Neural progenitor cell (in vitro differentiated cells): ENCODE measurements around the gene KBTBD8.

Experiments
- CTCF ChIP-seq: fragments of 200-600 bp; sonication (generic); IDR thresholded peaks from 2 replicates; pipeline ENCODE4 v1.5.1; 2017; ENCODE audit warnings: antibody characterized with exemption, mild to moderate bottlenecking
- EZH2 ChIP-seq: fragments of 200-600 bp; sonication (generic); IDR thresholded peaks from 2 replicates; pipeline ENCODE4 v1.6.1; 2017; ENCODE audit warnings: antibody characterized with exemption, mild to moderate bottlenecking, moderate library complexity

- TF ChIP-seq CTCF (no peak), EZH2 (no peak)
Observed at GRCh38 chr3:66980791-66981190, 17.3 kb upstream of the KBTBD8 start.
